Putamen (tissue), 1 donor: ENCODE measurements around the gene SLX4IP.
A peak's percentile ranks its signal among the peaks of the same experiment; 100 is the strongest.

Experiments
- DNase-seq: peaks from one replicate; pipeline ENCODE4 v3.0.0-alpha.2; 2016; ENCODE audit warnings: low spot score

The SLX4IP gene

DNA sequence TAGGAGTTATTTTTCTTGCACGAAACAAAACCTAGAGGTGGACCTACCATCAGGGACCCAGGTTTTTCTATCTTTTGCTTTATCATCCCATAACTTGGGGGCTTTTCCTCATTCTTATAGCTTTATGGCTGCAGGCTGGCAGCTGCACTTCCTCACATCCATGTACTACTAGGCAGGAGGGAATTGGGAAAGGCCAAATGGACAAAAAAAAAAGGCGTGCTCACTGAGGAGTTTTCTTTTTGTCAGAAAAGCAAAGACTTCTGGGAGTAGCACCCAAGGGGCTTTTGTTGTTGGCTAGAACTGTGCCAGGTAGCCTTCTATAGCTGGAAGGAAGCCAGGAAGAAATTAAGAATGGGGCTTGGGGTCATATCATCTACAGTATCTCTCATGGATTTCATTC lies 61.4 kb downstream of the SLX4IP start:
- DNase-seq, result no peak

DNA sequence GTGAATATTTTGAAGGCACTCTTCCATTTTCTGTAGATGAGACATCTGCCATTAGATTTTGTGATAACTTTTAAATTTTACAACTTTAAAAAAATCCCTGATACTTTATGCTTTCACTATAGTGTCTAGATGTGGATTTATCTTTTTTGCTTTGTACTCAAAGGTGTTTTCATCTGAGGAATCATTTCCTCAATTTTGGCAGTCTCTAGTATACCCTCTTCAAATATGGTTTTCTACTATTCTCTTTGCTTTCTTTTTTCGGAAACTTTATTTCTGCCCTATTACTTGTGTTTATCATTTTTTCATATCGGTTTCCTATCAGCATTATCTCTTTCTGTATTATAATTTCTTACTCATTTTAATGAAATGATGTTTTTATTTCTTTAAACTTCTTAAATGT lies 62.2 kb downstream of the SLX4IP start:
- no peak for DNase-seq

- no peak for DNase-seq
Observed at GRCh38 chr20:10497791-10498190, 62.7 kb downstream of the SLX4IP start.

DNA sequence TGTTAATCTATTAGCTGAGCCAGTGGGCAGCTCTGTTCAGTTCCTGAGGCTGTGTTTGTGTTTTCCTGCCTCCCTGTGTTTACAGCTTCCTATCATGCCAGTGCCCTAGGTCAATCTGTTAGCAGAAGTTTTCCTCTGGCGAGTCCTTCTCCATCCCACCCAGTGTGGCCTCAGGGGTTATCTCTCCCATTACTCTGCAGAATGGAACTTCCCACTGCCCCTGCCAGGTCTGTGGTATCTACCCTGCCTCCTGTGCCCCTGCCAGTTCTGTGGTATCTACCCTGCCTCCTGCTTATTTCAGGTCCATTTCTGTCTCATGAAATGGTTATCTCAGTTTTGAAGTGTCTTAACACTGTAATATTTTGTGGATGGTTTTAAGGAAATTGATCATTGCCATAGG lies 63.1 kb downstream of the SLX4IP start:
- DNase-seq, result no peak

GRCh38 chr20:10501402-10501801 lies 66.3 kb downstream of the SLX4IP start:
- DNase-seq, result peak; percentile 66

DNA sequence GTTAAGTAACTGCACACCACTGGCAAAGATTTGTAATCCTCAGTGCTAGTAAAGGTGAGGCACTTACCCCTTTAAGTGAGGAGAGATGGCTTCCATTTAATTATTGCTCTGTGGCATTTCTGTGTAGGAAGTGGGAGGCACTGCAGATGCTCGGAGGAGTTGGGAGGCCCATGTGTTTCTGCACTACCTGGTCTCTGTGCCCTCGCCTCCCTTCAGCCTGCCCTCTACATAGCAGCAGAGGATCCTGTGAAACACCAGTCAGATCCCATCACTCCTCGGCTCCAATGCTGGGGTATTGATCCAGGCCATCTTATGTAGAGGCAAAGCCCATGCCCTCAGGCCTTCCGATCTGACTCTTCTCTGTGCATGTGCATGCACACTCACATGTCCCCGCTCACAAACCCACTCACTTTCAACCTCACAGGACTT lies 67.0 kb downstream of the SLX4IP start:
- no peak for DNase-seq

GRCh38 chr20:10504608-10504993 lies 69.5 kb downstream of the SLX4IP start:
- no peak for DNase-seq

DNA sequence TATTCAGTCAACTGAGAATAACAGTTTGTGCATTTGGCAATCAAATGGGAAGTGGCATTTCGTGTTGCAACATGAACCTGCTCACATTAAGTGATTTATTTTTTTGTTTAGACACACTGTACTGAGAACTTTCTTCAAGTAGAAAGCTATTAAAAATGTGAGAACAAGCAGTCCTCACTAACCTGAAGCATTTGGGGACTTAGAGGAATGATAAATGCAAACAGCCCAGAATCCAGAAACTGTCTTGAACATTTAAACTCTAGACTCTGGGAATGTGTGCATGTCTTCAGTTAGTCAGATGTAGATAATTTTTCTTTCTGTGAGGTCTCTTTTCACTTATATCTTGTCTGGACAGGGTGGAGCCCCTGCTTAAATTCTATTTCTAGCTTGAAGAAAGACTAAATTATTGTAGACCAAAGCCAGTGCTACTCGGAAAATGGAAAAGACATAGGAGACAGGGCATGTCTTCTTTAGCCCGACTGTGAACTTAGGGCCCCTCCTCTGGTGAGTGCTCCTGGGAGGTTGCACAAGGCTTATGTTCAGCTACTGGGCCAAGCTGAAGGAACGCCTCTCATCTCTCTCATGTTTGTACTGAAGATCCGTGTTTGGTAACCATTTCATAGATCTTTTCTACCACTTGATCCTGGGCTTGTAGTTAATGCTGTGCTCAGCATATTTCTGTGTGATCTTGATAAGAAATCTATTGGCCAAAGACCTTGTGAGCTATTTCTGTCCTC lies 70.1 kb downstream of the SLX4IP start:
- DNase-seq, result no peak

DNA sequence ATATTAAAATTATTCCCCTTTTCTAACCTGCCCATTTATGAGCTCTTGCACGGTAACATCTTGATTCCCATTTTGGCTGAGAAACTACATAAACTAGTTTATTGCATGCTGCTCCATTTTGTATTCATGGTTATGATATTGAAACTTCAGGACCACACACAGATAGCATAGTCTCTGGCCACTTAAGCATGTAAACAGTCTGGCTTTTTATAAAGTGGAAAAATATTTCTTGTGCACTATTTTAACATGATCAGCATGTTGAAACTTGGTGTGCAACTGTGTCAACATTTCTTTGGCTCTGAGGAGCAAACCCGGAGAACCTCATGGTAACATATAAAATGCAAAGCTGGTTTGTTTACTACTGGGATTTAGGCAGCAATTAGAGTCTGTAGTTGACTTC lies 70.7 kb downstream of the SLX4IP start:
- no peak for DNase-seq

DNA sequence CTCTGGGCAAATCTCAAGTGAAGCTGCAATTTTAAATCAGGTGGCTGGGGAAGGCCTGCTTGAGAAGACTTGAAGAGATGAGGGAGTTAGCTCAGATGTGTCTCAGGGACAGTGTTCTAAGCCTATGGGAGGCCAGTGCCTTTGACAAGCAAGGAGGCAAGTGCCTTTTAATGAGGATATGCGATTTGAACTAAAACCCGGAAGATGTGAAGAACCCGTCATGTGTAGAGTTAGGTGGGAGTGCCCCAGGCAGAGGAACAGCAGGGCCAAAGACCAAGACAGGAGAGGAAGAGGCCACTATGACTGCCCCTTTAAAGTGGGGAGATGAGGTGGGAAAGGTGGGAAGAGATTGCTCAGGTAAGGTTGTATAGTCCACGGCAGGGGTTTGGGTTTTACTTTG lies 71.9 kb downstream of the SLX4IP start:
- DNase-seq, result no peak

DNA sequence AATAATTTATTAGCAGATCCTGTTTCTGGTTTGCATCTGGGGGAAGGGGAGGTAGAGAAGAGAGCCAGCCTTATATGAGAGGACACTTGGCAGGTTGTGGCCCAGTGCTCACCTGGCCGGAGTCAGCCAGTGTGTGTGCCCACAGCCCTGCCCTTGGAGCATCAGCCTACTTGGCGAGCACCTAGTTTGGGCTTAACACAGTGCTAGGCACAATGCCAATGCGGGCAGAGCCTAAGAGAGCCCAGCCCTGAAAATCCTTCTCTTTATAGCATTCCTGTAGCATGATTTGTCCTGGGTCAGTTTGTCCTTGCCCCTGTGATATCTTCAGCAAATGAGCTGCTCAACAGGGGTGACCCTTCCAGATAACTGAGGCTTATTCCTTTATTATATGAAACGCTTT lies 73.0 kb downstream of the SLX4IP start:
- DNase-seq, result no peak

DNA sequence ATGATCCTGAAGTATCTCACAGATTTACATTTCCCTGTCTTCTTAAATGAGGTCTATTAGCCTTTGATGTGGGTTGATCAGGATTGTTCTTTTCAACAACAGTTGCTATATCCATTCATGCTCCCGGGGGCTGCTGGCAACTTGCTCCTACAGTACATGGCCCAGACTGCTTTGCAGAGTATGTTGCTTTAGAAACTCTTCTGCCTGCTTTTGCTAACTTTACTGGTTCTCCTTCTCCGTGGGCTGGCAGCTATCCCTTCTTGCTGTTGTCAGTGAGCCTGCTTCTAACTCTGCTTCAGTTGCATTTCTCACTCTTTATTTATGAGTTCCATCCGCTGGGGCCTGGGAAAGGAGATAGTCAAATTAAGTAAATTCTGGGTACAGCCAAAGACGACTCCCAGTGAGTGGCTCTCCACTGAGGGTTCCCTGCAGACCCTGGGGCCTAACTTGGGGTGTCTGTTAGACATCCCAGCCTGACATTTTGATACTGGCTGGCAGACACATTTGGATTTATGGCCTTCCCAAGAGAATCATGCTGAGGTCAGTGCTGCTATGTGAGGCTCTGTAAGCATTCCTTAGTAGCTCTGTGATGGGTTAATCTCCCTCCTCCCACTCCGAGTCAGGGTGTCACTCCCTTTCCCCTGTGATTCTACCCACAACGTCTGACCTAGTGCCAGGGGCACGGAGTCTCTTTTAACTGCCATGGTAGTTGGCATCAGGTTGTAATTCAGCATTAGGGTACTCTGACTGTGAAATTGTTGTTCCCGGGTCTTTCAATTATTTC lies 73.6 kb downstream of the SLX4IP start:
- DNase-seq, result no peak

DNA sequence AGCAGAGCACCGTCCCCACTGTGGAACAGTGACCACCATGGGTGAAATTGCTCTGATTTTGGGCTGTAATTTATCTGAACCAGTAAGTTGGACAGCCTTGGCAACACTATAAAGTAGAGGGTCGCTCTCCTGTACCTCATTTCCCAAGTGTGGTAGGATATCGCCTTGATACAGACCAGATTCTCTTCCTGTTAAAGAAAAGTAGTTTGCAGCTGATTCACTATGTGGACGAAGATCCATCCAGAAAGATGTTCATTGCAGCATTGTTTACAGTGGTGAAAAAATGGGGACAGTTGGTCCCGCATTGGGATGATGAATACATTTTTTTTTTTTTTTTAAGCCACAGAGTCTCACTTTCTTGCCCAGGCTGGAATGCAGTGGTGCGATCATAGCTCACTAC lies 74.3 kb downstream of the SLX4IP start:
- DNase-seq, result no peak

GRCh38 chr20:10510216-10510615 lies 75.1 kb downstream of the SLX4IP start:
- no peak for DNase-seq

- DNase-seq, result no peak
Observed at GRCh38 chr20:10511170-10511508, 76.0 kb downstream of the SLX4IP start.

- DNase-seq, result peak; percentile 46
Observed at GRCh38 chr20:10511509-10512251, 76.6 kb downstream of the SLX4IP start.

DNA sequence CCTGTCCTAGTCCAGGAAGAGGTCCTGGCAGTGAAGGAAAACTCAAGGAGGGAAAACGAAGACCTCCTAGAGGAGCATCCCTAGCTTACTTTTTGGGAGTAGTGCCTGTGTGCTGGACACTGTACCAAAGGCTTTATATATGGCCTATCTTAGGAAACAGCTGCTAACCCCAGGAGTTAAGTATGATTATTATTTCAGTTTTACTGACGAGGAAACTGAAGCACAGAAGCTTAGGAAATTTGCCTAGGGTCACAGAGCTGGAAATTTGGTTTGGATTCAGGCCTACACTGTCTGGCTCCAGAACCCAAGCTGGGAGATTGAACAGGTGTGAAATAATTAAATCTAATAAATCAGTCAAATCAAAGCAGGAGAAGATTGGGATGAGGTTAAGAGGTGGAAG lies 78.0 kb downstream of the SLX4IP start:
- no peak for DNase-seq

GRCh38 chr20:10513931-10514575 lies 78.9 kb downstream of the SLX4IP start:
- no peak for DNase-seq

DNA sequence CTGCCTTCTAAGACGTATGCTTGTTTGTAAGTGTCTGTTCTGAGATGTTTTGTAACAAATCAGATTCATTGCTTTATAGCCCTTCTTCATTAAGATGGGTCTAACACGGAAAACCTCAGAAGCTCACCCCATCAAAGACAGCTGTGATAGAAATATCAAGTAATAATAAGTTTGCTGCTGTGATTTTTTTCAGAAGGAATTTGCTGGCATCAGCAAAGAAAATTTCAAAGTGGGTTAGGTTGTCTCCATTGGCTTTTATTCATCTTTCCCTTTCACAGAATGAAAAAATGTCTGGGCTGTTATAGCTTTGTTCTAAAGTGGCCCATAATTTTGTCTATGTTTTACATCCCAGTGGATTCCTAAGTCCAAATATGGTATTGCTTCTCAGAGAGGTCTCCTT lies 81.4 kb downstream of the SLX4IP start:
- no peak for DNase-seq

- DNase-seq, result no peak
Observed at GRCh38 chr20:10519361-10520046, 84.4 kb downstream of the SLX4IP start.

DNA sequence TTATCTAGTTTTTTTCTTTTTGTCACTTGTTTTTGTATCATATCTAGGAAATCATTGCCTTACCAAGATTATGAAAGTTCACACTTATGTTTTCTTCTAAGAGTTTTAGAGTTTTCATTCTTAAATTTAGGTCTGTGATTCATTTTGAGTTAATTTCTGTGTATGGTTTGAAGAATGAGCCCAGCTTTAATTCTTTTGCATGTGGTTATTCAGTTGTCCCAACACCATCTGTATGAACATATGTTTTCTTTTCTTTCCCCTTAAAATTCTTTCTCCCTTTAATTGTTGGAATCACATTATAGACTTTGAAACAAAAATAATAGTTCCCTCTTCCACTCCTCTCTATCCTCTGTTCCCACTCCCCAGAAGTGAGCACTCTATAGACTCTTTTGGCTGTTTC lies 85.4 kb downstream of the SLX4IP start:
- DNase-seq, result no peak
